Spleen (tissue), 7 donors: ENCODE results near the gene SMIM33.

Source experiments
- POLR2A ChIP-seq, 3 donors: fragments of 450-650 bp; IDR thresholded peaks; one replicate each; pipeline ENCODE4 v1.5.1; 2017; ENCODE audit warnings: antibody characterized with exemption in 3 of 3, mild to moderate bottlenecking in 1 of 3
- TF ChIP-seq, protein P1 (sequence below), 11 experiments: fragments of 200-600 bp in 7 of 11; fragments of 450-650 bp in 4 of 11; sonication (generic) in 4 of 11; IDR thresholded peaks in 8 of 11; conservative IDR thresholded peaks in 3 of 11; 1 replicate in 7 of 11; 2 replicates in 4 of 11; pipeline versions ENCODE4 v1.4.0 to v1.8.0; 2016 to 2021; ENCODE audit warnings: antibody characterized with exemption in 11 of 11, inconsistent platforms in 4 of 11, mild to moderate bottlenecking in 1 of 11
- donor health status: DM: no; HTN: no; CAD: no; lungs with moderate emphysema.
- donor health status: DM: no; HTN: no; CAD: no.
- donor health status: DM: no; HTN: no; CAD: no.

DNA sequence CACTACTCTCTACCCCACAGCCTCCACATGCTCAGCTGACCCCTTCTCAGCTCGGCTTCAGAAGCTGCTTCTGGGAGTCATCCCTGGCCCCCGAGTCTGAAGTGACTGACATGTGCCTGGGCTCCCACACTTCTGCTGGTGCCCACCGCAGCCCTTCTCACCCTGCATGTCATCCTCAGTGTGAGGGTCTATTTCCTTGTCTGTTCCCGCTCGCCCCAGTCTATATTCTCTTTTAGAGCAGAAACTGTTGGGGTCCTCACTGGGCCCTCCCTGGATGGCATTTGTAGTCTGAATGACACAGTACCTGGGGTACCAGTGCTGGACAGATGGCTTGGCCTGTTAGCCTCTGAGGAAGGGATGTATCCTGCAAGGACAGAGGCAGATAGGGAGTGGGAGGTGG, 13.6 kb upstream of the SMIM33 start:
- TF ChIP-seq POLR2A (IDR thresholded peaks at IDR 0.05): no peak
- TF ChIP-seq, protein P1, sequence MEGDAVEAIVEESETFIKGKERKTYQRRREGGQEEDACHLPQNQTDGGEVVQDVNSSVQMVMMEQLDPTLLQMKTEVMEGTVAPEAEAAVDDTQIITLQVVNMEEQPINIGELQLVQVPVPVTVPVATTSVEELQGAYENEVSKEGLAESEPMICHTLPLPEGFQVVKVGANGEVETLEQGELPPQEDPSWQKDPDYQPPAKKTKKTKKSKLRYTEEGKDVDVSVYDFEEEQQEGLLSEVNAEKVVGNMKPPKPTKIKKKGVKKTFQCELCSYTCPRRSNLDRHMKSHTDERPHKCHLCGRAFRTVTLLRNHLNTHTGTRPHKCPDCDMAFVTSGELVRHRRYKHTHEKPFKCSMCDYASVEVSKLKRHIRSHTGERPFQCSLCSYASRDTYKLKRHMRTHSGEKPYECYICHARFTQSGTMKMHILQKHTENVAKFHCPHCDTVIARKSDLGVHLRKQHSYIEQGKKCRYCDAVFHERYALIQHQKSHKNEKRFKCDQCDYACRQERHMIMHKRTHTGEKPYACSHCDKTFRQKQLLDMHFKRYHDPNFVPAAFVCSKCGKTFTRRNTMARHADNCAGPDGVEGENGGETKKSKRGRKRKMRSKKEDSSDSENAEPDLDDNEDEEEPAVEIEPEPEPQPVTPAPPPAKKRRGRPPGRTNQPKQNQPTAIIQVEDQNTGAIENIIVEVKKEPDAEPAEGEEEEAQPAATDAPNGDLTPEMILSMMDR (IDR thresholded peaks at IDR 0.05 in 8 of 11, conservative IDR thresholded peaks at IDR 0.05 in 3 of 11): no peak
